Heart left ventricle (tissue), 13 donors: ENCODE measurements around the gene SULF2.

Experiments used
- POLR2A ChIP-seq, 2 donors: fragments of 450-650 bp; IDR thresholded peaks; one replicate each; pipeline ENCODE4 v1.6.1; 2017; ENCODE audit warnings: antibody characterized with exemption in 2 of 2, mild to moderate bottlenecking in 2 of 2, moderate library complexity in 2 of 2
- TF ChIP-seq, protein P1 (sequence below), 12 donors: fragments of 200-600 bp; sonication (generic) in 4 of 12; IDR thresholded peaks; one replicate each; pipeline versions ENCODE4 v1.5.0 to v1.8.0; 2018 to 2022; ENCODE audit warnings: antibody characterized with exemption in 12 of 12, mild to moderate bottlenecking in 5 of 12
- donor health status: ischemic (EF 13 %, LVEDD 7.1; RV severe dilation, severe dysfunction).
- donor health status: DM: no; HTN: yes; CAD: no.
- donor health status: DM: no; HTN: no; CAD: no.
- donor health status: ischemic (EF 25% LVEDD 6.9; RV normal size, moderate dysfunction).
- donor health status: ischemic (EF 25% LVEDD 5.7; RV mildly dilated, moderate dysfunction).
- donor health status: ischemic (EF 35%, LVEDD 5.7; RV mildly dilated, moderate dysfunction).
- donor health status: nonischemic (EF 11% LVEDD 7.7; RV severe dilation, severe dysfunction).
- donor health status: DM: yes; HTN: yes; CAD: no.
- donor health status: PGD.
- donor health status: ischemic (EF 29% LVEDD 5.4; RV normal size, mild dysfunction).
- donor health status: nonischemic (EF 23%, LVEDD 6.1; RV moderate dilation, normal function).

DNA sequence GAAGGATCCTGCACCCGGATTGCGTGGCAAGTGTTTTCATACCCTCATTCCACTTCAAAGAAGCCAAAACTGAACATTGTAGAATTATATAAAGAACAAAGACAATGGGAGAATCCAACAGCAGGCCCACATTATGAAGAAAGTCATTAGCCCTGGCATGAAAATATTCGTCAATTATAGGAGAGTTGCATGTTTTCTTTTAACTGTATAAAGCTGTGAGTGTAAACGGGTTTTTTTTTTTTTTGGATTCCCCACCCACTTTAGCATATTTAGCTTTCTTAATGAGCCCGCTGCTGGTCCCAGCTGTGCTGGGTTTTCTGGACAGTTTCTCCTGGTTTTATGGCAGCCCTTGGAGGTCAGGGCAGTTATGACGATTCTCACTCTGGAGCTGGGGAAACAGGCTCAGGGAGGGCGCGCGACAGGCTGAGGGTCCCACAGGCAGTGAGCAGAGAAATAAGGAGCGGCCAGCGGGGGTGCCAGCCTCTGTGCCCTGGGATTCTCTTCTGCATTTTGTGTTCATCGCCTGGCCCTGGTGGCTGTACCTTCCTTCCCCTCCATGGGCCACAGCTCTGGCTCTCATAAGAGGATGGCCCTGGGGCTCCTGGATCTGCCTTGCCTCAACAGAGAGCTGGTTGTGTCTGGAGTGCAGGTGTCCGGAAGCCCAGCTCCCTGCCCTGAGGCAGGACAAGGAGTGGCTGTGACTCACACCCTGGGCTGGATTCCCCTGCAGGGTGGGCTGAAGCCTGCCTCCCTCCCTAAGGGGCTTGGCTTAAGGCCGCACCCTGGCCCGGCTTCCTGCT lies 24.1 kb upstream of the SULF2 start:
- no peak for TF ChIP-seq POLR2A (IDR thresholded peaks at IDR 0.05)
- TF ChIP-seq, protein P1, sequence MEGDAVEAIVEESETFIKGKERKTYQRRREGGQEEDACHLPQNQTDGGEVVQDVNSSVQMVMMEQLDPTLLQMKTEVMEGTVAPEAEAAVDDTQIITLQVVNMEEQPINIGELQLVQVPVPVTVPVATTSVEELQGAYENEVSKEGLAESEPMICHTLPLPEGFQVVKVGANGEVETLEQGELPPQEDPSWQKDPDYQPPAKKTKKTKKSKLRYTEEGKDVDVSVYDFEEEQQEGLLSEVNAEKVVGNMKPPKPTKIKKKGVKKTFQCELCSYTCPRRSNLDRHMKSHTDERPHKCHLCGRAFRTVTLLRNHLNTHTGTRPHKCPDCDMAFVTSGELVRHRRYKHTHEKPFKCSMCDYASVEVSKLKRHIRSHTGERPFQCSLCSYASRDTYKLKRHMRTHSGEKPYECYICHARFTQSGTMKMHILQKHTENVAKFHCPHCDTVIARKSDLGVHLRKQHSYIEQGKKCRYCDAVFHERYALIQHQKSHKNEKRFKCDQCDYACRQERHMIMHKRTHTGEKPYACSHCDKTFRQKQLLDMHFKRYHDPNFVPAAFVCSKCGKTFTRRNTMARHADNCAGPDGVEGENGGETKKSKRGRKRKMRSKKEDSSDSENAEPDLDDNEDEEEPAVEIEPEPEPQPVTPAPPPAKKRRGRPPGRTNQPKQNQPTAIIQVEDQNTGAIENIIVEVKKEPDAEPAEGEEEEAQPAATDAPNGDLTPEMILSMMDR (IDR thresholded peaks at IDR 0.05): no peak
